ENCODE measurements around the gene AAMP.

AAMP gene

GRCh38 chr2:218265626-218266025 lies 4.3 kb downstream of the AAMP start:
- POLR2A ChIA-PET, result no interaction called here
- no peak overlapping the region for H3K27ac ChIP-seq (ENCODE audit: extremely low read depth, low read depth, low read length)
- no peaks in the 10 kb centered on the region for H3K9me3 ChIP-seq (ENCODE audit: control insufficient read depth, insufficient read depth, low read depth, low read length)
- CTCF ChIA-PET, result interaction anchor here (1.3 kb wide), 1 partner anchor 8 kb away, joined by 6 read pairs; no protein-coding TSS in a partner anchor
- TF ChIP-seq IKZF3 (tag by site-specific recombination; IDR thresholded peaks at IDR 0.05) (no peak), ZBTB44 (tag by site-specific recombination; IDR thresholded peaks at IDR 0.05) (no peak), ZSCAN5A (tag by site-specific recombination; IDR thresholded peaks at IDR 0.05) (no peak), ZNF26 (tag by site-specific recombination; IDR thresholded peaks at IDR 0.05) (no peak), REPIN1 (tag by site-specific recombination; IDR thresholded peaks at IDR 0.05; ENCODE audit: low read depth) (no peak), SP2 (tag by site-specific recombination; IDR thresholded peaks at IDR 0.05) (no peak), ZNF449 (tag by site-specific recombination; IDR thresholded peaks at IDR 0.05) (no peak), ZNF664 (tag by site-specific recombination; IDR thresholded peaks at IDR 0.05) (no peak), ZBTB26 (tag by site-specific recombination; optimal IDR thresholded peaks at IDR 0.05) (no peak), ZSCAN16 (tag by site-specific recombination; IDR thresholded peaks at IDR 0.05) (no peak), ZNF354C (tag by site-specific recombination; IDR thresholded peaks at IDR 0.05; ENCODE audit: borderline replicate concordance, low read depth) (no peak), ZNF10 (tag by site-specific recombination; IDR thresholded peaks at IDR 0.05) (no peak), PRDM1 (tag by site-specific recombination; IDR thresholded peaks at IDR 0.05) (no peak), ZNF843 (tag by site-specific recombination; IDR thresholded peaks at IDR 0.05) (no peak), ZNF654 (tag by site-specific recombination; IDR thresholded peaks at IDR 0.05; ENCODE audit: low read depth) (no peak), ZFHX2 (tag by site-specific recombination; conservative IDR thresholded peaks at IDR 0.05) (no peak), ZNF596 (tag by site-specific recombination; IDR thresholded peaks at IDR 0.05) (no peak), ZFP37 (tag by site-specific recombination; IDR thresholded peaks at IDR 0.05) (no peak), ZNF488 (tag by site-specific recombination; IDR thresholded peaks at IDR 0.05) (no peak)
- peaks cover 8 to 56% of the 10 kb centered on the region in 2 experiments; a peak in 2 of 3 replicates for H3K36me3 ChIP-seq (ENCODE audit: control insufficient read depth in 2 of 2, insufficient read depth in 1 of 2, low read length in 2 of 2)
- no peak overlapping the region for H3K4me3 ChIP-seq (ENCODE audit: low read depth, low read length)
- no peaks in the 10 kb centered on the region; the same call in 1 of the 2 replicates for H3K4me1 ChIP-seq (ENCODE audit: control insufficient read depth, insufficient read depth, low read length)

Data from HEK293 (cell line).